Right lobe of liver (tissue), 6 donors: ENCODE data around the gene KRT39. TPM values are rescaled to one million over a fixed set of nuclear protein-coding genes. Genes with fewer than 3 reads are reported as not detected.

ENCODE experiments used
- ATAC-seq, 4 donors: fragments of 200-7000 bp; cut with Tn5 transposase; one replicate each; pipeline ENCODE4 v1.9.1; 2020; ENCODE audit warnings: mild to moderate bottlenecking in 4 of 4, moderate library complexity in 4 of 4
- DNase-seq, 3 donors: peaks; one replicate each; pipeline ENCODE4 v3.0.0-alpha.2; 2020
- H3K27ac ChIP-seq, 3 donors: fragments of 200-600 bp; one replicate each; pipeline ENCODE4 v1.8.0; 2022
- H3K27me3 ChIP-seq, 2 donors: fragments of 200-600 bp; one replicate each; pipeline ENCODE4 v1.8.0; 2022
- H3K36me3 ChIP-seq, 4 donors: fragments of 200-600 bp; sonication (generic) in 1 of 4; one replicate each; pipeline versions ENCODE4 v1.5.1 to v1.8.0; 2017 to 2022; ENCODE audit warnings: control low read depth in 1 of 4
- H3K4me1 ChIP-seq, 4 donors: fragments of 200-600 bp; sonication (generic) in 1 of 4; one replicate each; pipeline versions ENCODE4 v1.5.1 to v1.8.0; 2017 to 2022; ENCODE audit warnings: control low read depth in 1 of 4
- H3K4me3 ChIP-seq, 3 donors: fragments of 200-600 bp; one replicate each; pipeline ENCODE4 v1.8.0; 2022
- H3K9me3 ChIP-seq, 4 donors: fragments of 200-600 bp; sonication (generic) in 1 of 4; one replicate each; pipeline versions ENCODE4 v1.5.1 to v1.8.0; 2017 to 2022; ENCODE audit warnings: control low read depth in 1 of 4
- POLR2A ChIP-seq: fragments of 450-650 bp; IDR thresholded peaks from one replicate; pipeline ENCODE4 v1.6.1; 2017; ENCODE audit warnings: antibody characterized with exemption, mild to moderate bottlenecking
- WGBS: methylation state at CpG from one replicate; pipeline ENCODE4 v1.1.6; 2018; ENCODE audit warnings: low coverage, low lambda C conversion rate; ENCODE audit not compliant: insufficient coverage; ENCODE audit errors: missing lambda C conversion rate; 5-methylcytosine and 5-hydroxymethylcytosine counted together
- intact Hi-C, 2 donors: fragments of 100-400 bp; cut with DNase I; formaldehyde crosslinking; loops; one replicate each; pipeline versions ENCODE4 v1.11.2 to v1.14.1; 2022
- long read RNA-seq: library from polyadenylated mRNA; unstranded; transcript quantifications from one replicate; pipeline ENCODE4 v2.0.0, GENCODE V29; 2019
- total RNA-seq, 6 experiments: library from RNA; depleted of rRNA in 2 of 6; stranded (reverse); fragments of >200 nt in 2 of 6; fragmentation: NEBNext Ultra II Directional in 3 of 6; extraction: Animal tissue kit (Norgen Biotek cat#: 25700) in 3 of 6; gene quantifications; one replicate each; pipeline versions ENCODE4 v1.1.0 to v1.2.4, GENCODE V29; 2016 to 2023
- TF ChIP-seq, protein P1 (sequence below), 4 donors: fragments of 200-600 bp in 3 of 4; fragments of 450-650 bp in 1 of 4; IDR thresholded peaks; one replicate each; pipeline versions ENCODE4 v1.5.1 to v1.8.0; 2016 to 2022; ENCODE audit warnings: antibody characterized with exemption in 4 of 4, mild to moderate bottlenecking in 2 of 4
- donor health status: DM: no; HTN: yes; CAD: no.
- donor health status: DM: no; HTN: no; CAD: no.
- donor health status: DM: no; HTN: no; CAD: no.
- donor health status: DM: no; HTN: yes; CAD: no.
- donor health status: DM: no; HTN: yes; CAD: no.

KRT39 gene
- not detected for total RNA-seq
- long read RNA-seq: 0 reads

DNA sequence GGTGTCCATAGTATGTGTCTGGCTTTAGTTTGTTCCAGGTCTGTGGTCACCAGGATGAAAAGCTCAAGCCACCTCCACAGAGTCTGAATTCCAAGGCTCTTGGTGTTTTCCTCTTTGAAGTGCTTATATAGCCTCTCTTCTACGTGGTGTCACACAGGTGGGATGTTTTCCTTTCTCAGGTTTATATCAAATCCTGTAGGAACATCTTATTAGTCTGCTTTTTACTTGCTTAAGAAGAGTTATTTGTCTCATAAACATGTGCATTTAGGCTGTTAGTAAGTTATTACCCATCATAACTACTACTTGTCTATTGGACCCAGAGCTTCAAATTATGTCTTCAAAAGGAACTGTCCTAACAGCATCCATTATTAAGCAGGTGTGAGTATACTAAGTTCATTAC lies at the start of gene KRT39:
Gene KRT39 (minus strand): TSS at position 101 of the 400 bp plus-strand sequence. CDS start 92 bp downstream, at position 9.
- Histone ChIP-seq H3K27me3 (no peaks in the 10 kb centered on the region), H3K36me3 (no peaks in the 10 kb centered on the region), H3K9me3 (no peaks in the 10 kb centered on the region), H3K27ac (no peak within 1 kb of the TSS), H3K4me1 (no peaks in the 10 kb centered on the region), H3K4me3 (no peak within 1 kb of the TSS)
- intact Hi-C loops: no loop called here
- WGBS: 50% methylated on average over 1 of the region's 1 CpG
- ATAC-seq: no peak
- TF ChIP-seq POLR2A: no peak
- TF ChIP-seq, protein P1, sequence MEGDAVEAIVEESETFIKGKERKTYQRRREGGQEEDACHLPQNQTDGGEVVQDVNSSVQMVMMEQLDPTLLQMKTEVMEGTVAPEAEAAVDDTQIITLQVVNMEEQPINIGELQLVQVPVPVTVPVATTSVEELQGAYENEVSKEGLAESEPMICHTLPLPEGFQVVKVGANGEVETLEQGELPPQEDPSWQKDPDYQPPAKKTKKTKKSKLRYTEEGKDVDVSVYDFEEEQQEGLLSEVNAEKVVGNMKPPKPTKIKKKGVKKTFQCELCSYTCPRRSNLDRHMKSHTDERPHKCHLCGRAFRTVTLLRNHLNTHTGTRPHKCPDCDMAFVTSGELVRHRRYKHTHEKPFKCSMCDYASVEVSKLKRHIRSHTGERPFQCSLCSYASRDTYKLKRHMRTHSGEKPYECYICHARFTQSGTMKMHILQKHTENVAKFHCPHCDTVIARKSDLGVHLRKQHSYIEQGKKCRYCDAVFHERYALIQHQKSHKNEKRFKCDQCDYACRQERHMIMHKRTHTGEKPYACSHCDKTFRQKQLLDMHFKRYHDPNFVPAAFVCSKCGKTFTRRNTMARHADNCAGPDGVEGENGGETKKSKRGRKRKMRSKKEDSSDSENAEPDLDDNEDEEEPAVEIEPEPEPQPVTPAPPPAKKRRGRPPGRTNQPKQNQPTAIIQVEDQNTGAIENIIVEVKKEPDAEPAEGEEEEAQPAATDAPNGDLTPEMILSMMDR (IDR thresholded peaks at IDR 0.05): no peak
- DNase-seq: no peak

DNA sequence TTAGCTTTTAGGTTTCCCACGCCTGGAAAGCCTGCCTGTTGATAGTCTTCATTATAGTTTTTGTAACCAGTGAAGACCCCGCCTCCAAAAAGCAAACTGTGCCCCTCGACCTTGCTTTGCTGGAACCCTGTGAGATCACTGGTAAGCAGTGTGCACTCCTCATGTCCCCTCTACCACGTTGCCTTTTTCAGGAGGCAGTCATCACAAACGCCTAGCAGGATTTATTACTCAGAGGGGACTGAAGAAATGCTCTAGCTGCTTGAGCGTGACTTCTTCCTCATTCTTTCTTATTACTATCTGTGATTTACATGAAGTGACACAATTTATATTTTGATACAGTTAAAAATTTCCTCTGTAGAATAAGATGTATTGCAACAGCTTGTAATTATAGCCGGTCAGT lies 48.7 kb upstream of the KRT39 start:
- TF ChIP-seq POLR2A: no peak
- TF ChIP-seq, protein P1 (IDR thresholded peaks at IDR 0.05): no peak
- no peak for ATAC-seq

DNA sequence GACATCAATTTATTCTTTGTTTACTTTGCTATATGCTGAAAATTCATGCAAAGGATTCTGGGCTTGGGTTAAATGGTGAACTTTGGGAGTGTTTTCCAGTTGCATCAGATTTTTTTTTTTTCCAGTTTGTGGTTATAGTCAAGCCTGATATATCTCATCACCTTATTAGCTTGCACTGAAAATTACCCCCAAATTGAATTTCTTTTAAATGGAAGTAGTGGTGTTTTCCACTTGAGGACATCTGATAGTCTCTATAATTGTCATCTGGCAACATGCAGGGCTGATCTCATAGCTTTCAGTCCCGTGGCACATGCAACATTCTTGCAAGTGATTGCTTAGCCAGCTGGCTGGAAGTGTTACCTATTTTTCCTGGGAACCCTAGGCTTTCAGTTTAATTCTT lies 46.9 kb upstream of the KRT39 start:
- no peaks in the 10 kb centered on the region for H3K4me1 ChIP-seq
- ATAC-seq (no peak), DNase-seq (no peak)
- H3K27me3 ChIP-seq: no peaks in the 10 kb centered on the region
- intact Hi-C loops: no loop called here
- 18% methylated on average over 1 of the region's 1 CpG for WGBS
- no peak for TF ChIP-seq POLR2A
- TF ChIP-seq, protein P1 (IDR thresholded peaks at IDR 0.05): no peak
- H3K9me3 ChIP-seq: no peaks in the 10 kb centered on the region
- H3K36me3 ChIP-seq: no peaks in the 10 kb centered on the region
- H3K4me3 ChIP-seq: no peak overlapping the region
- H3K27ac ChIP-seq: no peak overlapping the region

More for the DNA sequence above, 48.7 kb upstream of the KRT39 start:
- Histone ChIP-seq H3K4me1 (no peaks in the 10 kb centered on the region), H3K9me3 (no peaks in the 10 kb centered on the region), H3K27ac (no peak overlapping the region), H3K36me3 (no peaks in the 10 kb centered on the region), H3K4me3 (no peak overlapping the region), H3K27me3 (no peaks in the 10 kb centered on the region)
- WGBS: 52% methylated on average over 7 of the region's 7 CpGs
- intact Hi-C loops: no loop called here
- no peak for DNase-seq

DNA sequence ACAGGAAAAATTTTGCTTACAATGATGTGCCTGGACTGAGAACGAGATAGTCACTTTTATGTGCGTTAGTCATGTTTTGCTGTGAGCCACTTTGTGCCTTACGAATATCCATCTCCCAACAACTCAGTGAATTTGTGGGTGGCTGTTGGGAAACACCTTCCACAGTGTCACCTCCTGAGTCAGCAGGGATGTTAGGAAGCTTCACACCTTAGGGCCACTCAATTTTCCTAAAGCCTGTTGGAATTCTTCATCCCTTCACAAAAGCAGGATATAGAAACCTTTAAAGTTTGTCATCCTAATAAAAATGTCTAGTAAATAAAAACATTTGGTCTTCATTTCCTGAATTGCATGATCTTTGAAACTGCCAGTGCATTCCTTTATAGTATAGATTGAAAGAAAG lies 46.4 kb upstream of the KRT39 start:
- no peak overlapping the region for H3K4me3 ChIP-seq
- H3K36me3 ChIP-seq: no peaks in the 10 kb centered on the region
- ATAC-seq (no peak), DNase-seq (no peak)
- intact Hi-C loops: no loop called here
- H3K27me3 ChIP-seq: no peaks in the 10 kb centered on the region
- H3K4me1 ChIP-seq: no peaks in the 10 kb centered on the region
- no peaks in the 10 kb centered on the region for H3K9me3 ChIP-seq
- TF ChIP-seq POLR2A: no peak
- TF ChIP-seq, protein P1 (IDR thresholded peaks at IDR 0.05): no peak
- no peak overlapping the region for H3K27ac ChIP-seq
- 67% methylated on average over 3 of the region's 3 CpGs for WGBS
